Activated gamma-delta T cell treated with anti-CD3 and anti-CD28 coated beads, Interleukin-2, amount 50 U/mL, for 16 hours (primary cell): ENCODE data around the gene SORCS2.
"Not testable (repeated sequence)": the region's sequence is repeated elsewhere in the genome, so short reads cannot be mapped to it uniquely, and the experiment has no call there.

Experiments used
- DNase-seq: peaks from one replicate; pipeline ENCODE4 v3.0.0-alpha.2; 2020; ENCODE audit warnings: low read depth

SORCS2 gene

DNA sequence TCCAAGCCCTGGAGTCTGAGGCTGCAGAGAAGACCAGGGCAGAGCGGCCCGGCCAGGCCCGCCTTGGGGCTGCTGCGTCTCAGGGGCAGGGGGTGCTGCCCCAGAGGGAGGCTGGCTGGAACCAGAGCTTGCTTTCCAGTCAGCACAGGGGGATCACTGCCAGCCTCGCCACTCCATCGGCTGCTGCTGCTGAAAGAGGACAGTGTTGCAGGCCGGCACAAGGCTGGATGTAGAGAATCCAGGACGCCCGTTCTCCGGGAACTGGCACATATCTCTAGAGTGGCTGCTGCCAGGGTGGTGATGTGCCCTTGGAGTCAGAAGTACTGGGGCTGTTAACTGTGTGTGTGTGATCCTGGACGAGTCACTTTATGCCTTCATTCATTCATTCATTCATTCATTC lies 31.9 kb upstream of the SORCS2 start:
- DNase-seq, result no peak

DNA sequence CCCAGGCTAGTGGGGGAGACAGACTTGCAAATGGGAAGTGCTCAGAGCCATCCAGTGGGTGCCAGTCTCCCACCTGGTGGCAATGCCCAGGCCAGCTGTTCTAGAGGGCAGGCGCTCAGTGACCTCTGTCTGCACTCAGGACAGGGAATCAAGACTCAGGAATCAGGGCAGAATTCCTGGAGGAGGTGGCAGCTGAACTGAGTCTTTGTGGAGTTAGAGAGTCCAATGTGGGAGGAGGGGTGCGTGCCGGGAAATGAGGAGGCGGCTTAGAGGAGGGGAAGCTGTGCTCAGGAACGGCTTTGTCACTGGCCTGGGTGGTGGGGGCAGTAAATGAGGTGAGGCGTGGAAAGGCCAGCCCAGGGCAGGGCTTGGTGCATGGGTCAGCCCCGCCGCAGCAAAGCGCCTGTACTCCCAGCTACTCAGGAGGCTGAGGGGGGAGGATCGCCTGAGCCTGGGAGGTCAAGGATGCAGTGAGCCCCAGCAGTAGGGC lies 31.3 kb upstream of the SORCS2 start:
- no peak for DNase-seq

DNA sequence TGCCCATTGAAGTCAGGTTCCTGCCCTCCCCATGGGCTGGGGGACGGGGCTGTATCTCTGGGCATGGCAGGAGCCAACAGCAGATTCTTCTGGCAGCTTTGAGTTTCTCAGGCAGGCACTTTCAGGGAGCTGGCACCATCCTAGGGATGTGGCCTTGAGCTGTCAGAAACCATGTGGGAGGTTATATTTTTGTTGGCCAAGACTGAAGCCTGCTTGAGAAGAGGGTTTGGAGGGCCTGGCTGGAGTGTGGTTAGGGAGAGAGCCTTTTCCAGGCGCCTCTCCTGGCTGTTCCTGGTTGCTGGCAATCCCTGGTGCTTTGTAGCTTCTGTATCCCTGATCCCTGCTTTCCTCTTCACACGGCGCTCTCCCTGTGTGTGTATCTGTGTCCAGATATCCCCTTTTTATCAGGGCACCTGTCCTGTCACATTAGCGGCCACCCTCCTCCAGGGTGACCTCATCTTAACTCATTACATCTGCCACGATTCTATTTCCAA lies 30.6 kb upstream of the SORCS2 start:
- DNase-seq, result no peak

DNA sequence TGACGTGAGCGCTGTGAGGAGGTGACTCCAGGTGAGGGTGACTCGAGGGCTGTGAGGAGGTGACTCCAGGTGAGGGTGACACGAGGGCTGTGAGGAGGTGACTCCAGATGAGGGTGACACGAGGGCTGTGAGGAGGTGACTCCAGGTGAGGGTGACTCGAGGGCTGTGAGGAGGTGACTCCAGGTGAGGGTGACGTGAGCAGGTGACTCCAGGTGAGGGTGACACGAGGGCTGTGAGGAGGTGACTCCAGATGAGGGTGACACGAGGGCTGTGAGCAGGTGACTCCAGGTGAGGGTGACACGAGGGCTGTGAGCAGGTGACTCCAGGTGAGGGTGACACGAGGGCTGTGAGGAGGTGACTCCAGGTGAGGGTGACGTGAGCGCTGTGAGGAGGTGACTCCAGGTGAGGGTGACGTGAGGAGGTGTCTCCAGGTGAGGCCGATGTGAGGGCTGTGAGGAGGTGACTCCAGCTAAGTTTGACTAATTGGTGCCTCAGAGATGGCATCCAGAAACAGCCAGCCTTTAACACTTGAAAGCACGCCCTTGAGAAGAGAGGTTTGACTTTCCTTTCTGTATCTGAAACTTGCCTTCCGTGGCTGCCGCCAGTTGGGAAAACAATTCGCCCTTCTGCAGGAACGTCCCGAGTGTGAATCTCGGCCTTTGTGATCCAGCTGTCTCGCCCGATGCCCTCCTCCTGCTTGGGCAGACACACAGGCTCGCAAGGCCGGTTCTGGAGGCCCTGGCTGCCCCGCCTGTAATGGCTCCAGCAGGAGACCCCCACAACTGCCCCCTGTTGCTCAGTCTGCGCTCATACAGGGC lies 27.1 kb upstream of the SORCS2 start:
- DNase-seq, result not testable (repeated sequence)

DNA sequence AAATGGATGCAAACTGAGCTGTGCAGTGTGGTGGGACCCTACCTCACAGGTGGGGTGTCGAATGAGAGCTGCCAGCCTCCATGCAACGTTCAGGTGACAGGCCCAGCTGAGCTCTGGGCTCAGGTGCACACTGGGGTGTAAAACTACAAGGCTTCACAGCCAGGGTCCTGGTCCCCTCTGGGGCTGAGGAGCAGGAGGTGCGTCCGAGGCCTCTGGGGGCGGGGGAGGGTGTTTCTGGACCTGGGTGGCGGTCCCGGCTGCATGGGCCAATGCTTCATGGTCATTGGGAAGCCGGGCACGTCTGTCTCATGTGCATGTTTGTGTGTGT lies 26.5 kb upstream of the SORCS2 start:
- DNase-seq, result no peak

DNA sequence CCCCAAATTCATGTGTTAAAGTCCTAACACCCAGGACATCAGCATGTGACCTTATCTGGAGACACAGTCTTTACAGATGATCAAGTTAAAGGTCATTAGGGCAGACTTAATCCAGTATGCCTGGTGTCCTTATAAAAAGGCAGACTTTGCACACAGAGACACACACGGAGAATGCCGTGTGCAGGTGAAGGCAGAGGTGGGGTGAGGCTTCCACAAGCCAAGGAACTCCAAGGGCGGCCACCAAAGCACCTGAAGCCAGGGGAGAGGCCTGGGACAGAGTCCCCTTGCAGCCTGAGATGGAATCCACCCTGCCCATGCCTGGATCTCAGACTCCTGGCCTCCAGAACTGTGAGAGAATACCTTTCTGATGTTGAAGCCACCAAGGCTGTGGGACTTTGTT lies 26.1 kb upstream of the SORCS2 start:
- no peak for DNase-seq

DNA sequence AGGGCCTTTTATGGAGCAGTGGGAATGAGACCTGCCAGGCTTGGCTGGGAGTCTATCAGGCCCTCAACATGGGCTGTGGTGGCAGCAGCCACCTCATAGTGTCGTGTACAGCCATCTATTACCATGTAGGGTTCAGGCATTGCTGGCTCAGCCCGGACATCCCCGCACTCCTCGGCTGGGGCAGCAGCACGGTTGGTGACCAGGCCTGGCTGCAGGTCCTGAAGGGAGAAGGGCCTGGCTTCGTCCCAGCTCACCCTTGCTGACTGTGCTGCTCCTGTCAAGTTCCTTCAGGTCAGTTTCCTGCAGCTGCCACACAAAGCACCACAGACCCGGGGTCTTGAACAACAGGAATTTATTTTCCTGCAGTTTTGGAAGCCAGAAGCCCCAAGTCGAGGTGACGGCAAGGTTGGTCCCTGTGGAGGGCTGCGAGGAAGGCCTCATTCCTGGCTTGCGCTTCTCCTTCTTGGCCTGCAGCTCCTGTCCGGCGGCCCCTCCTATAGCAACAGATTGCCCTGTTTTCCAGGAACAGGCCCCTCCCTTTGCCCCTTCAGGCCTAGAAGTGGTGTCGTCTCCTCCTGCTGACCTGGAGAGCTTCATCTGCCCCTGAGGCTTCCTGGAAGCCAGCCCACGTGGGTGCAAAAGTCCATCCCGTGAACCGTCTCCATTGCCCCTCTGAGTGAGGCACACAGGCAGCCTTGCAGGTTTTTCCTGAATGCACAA lies 25.2 kb upstream of the SORCS2 start:
- DNase-seq, result no peak

DNA sequence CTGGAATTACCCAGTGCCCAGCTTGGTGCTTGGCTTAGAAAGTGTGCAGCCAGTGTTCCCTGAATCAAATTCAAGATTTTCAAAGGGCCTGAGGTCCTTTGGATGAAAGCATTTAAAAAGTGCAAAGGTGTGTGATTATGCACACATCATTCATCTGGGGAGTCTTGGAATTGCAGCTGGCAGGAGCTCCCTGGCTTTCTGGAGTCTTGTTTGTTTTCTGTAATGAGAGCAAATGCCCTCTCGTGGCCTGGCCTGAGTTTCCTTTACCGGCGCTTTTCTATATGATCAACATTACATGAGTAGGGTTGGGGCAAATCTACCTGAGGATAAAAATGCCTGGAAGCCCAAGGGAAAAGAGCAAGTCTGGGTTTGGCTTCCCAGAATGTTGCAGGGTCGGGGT lies 24.6 kb upstream of the SORCS2 start:
- DNase-seq, result no peak

DNA sequence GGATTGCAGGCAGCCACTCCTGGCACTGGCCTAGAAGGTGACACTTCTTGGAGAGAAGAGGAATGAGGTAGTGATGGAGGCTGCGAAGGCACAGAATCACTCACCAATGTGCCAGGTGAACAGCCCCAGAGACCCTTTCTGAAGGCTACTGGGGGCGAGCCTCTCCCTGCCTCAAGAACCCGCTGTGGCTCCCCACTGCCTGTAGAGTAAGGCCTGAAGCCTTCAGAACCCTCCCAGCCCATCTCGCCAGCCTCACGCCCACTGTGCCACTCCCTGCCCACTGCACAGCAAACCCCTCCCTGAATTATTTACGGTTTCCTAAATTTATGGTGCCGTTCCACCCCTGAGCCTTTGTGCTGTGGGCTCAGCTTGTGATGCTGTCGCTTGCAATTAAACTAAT lies 24.2 kb upstream of the SORCS2 start:
- DNase-seq, result no peak

DNA sequence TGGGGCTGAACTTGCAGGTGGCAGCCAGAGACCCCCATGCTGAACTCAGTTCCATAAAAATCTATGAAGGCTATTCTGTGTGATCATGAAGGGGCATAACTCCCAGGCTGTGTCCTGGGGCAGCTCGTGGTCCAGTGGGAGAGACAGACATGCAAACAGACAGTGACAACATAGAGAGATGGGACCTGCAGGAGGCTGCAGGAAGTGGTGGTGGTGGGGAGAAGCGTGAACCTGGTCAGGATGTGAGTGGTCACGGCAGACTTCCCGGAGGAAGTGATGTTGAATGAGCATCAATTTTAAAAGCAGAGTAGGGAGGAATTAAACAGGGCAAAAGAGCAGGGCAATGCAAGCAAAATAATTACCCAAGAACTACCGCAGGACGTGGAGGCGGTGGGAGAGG lies 23.2 kb upstream of the SORCS2 start:
- no peak for DNase-seq

DNA sequence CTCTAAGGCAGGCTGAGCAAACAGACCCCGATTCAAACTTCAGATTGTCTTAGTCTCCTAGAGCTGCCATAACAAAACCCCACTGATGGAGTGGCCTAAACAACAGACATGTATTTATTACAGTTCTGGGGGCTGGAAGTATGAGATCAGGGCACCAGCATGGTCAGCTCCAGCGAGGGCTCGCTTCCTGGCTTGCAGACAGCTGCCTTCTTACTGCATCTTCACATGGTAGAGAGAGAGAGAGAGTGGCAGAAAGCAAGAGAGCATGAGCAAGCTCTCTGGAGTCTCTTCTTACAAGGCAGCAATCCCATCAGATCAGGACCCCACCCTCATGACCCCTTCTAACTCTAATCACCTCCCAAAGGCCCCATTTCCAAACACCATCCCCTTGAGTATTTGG lies 22.3 kb upstream of the SORCS2 start:
- DNase-seq, result no peak

DNA sequence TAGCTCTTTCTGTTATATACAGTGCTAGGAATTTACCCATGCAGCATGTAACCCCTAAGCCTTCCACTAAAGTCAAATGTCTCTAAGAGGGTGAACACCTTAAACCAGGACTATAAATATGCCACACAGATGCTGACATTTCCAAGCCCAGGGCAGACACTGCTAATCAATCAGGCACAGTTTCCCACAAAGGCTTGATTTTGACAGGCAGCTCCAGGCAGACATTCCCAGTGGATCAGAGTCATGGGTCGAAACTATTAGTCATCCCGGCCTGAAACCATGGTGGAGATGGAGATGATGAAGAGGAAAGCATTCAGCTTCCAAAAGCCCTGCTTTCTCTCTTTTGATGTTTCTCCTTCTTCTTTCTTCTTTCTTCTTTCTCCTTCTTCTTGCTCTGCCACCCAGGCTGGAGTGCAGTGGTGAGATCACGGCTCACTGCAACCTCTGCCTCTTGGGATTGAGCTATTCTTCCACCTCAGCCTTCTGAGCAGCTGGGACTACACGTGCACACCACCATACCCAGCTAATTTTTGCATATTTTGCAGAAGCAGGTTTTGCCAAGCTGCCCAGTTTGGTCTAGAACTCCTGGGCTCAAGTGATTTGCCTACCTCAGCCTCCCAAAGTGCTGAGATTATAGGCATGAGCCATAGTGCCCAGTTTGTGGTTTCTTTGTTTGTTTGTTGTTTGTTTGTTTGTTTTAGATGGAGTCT lies 21.0 kb upstream of the SORCS2 start:
- DNase-seq, result no peak

DNA sequence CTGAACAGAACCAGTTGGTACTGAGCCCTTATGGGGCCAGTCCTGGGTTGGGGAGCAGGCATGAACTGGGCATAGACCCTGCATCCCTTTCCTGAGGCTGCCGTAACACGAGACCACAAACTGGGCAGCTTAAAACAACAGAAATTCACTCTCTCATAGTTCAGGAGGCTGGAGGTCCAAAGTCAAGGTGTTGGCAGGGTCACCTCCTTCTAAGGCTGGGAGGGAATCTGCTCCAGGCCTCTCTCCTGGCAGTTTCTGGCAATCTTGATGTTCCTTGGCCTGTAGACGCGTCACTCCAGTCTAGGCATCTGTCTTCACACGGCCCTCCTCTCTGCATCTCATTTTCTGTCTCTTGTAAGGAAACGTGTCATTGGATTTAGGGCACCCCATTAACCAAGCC lies 19.8 kb upstream of the SORCS2 start:
- no peak for DNase-seq

DNA sequence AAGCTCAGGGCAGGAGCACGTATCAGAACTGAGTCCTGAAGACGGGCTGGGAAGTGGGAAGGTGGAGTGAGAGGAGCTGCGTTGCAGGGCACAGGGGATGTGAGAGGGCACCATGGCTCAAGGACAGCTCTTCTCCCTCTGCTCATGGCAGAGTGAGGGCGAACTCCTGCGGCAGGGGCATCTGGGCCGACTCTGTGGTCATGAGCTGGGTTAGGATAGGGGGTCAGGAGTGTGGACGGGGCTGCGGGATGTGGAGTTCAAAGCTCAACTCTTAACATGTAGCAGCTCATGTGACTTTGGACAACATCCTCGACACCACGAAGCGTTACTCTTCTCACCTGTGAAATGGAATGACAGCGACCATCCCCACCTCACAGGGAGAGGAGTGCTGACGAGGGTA lies 19.4 kb upstream of the SORCS2 start:
- no peak for DNase-seq

DNA sequence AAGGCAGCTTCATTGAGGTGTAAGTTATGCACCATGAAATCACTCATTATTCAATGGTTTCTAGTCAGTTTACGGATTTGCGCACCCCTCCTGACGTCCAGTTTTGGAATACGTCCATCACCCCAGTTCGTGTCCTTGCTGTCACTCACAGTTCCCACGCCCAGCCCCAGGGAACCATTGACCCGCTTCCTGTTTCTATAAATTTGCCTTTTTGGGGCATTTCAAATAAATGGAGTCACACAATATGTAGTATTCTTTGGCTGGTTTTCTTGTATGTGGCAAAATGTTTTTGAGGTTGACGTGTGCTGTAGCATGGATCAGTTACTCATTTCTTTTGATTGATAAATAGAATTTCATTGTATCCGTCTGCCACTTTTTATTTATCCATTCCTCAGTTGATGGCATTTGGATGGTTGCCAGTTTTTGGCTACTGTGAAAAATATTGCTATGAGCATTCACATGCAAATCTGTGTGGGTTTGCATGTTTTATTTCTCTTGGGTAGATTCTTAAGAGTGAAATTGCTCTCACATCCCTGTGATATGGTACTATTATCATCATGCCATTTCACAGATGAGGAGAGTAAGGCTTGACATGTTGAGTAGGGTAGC lies 18.4 kb upstream of the SORCS2 start:
- DNase-seq, result no peak

DNA sequence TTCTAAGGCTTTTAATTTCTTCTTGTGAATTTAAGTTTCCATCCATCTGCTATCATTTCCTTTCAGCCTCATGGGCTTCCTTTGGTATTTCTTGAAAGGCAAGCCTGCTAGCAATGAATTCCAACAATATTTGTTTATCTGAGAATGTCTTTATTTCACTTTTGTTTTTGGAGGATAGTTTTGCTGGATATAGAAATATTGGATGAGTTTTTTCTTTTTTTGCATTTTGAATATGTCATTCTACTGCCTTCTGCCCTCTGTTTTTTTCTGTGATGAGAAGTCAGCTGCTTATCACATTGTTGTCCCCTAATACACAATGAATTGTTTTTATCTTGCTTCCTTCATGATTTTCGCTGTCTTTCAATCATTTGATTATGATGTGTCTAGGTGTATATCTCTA lies 13.2 kb upstream of the SORCS2 start:
- no peak for DNase-seq

DNA sequence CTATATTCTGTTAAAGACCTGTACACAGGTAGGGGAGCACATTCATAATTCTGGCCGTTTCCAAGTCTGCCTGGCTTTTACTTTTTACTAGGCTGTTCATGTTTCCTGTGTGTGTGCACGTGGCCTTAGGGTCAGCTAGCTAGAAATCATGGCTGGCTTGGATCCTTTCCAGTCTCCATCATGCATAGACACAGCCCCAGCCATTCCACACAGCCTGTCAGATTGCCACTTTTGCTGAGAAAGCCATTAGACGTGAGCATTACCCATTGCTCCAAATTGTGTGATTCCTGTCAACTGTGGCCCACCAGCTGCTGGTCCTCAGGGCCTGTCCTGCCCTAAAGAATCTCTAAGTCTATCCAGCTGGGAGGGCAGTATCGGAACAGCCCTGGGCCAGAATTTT lies 11.4 kb upstream of the SORCS2 start:
- DNase-seq, result no peak

DNA sequence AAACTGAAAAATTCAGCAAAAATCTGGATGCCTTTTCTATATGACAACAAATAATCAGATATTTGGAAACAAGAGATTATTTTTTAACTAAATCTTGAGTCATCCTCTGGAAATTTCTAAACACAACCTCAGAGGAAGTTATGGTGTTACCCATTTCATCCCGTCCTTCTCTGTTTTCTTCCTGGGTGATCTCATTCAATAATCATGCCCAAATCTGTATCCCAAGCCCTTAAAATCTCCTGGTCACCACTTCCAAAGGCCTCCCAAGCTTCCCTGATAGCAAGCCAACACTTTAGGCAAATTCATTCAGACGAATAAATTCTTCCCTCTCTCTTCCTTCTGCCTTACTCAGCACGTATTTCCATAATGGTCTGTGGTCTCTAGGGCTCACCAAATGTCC lies 9.7 kb upstream of the SORCS2 start:
- DNase-seq, result no peak

DNA sequence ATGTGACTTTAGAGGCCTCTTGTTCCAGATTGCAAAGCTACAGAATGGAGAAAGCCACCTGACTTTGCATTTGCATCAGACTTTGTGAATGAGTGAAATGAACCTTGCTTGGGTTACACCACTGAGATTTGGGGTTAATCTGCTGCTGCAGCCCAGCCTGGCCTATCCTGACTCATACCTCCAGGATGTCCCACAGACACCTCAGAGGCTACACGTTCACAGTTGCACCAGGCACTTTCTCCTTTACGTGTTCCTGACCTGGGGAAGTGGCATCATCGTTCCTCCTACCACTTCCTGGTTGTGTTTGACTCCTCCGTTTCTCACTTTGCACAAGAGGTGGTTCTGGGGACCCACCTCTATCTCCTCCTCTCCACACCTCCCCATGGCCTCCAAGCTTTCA lies 9.2 kb upstream of the SORCS2 start:
- DNase-seq, result no peak

DNA sequence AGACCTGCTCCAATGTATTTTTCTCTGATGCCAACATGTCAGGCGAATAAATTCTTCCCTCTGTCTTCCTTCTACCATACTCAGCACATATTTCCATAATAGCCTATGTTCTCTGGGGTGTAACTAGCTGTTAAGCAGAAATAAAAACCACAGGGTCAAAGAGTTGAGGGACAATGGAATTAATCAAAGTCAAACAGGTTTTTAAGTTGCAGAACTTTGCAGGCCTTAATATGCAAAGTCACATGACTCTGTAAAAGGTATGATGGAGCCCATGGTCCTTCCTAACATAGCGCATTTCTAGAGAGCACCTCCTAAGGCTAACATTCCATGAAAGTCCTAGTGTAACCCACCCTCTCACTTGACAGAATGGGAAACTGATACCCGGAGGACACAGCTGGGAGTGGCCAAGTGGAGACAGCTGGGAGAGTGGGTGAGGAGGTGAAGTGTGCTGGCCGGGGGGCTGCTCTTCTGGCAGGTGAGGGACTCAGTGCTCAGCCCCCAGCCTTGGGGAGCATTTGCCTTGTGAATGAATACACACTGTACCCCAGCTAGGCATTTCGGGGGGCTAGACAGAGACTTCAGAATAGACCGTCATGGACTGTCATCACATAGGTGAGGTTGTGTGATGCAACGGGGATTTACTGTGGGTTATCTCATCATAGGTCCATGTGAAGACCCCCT lies 8.4 kb upstream of the SORCS2 start:
- no peak for DNase-seq

DNA sequence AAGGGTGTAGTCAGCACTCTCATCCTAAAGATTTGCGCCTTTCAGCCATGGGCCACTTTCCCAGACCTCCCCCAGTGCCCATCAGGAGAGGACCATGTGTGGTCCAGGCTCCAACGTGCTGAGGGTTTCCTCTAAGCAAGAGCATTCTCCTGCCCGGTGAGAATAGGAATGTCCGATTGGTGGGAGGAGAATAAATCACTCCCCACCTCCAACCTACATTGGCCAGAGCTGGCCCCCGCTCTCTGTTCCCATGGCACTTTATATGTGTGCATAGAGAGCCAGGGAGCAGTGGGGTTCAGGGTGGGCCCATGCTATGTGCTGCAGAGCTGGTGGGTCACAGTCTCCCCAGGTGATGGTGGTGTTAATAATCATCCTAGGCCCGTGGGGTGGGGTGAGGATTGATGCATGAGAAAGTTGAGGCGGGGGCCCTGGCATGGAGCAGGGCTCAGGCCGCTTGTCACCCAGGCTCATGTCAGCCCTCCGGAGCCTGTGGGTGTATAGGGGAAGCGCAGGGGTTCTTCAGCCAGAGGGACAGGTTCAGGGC lies 6.8 kb upstream of the SORCS2 start:
- no peak for DNase-seq

DNA sequence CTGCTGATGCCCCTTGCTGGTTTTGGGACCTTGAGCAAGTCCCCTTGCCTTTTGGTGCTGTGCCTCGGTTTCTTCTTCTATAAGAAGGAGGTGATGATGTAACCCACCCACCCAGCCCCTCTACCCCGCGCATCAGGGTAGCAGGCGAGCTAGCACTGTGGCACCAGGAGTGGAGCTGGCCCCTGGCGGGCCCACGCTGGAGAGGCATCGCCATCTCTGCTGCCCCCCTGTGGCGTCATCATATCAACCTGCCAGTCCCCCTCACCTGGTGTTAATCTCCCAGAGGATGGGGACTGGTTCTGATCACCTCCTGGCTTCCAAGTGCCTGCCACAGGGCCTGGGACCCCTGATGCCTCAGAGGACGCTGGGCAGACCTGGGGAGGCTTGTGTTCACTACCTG lies 6.3 kb upstream of the SORCS2 start:
- no peak for DNase-seq
